ENCODE data around the gene FOXA3. TPM values are rescaled to one million over a fixed set of nuclear protein-coding genes. Genes with fewer than 3 reads are reported as not detected.
"Not testable (repeated sequence)": the region's sequence is repeated elsewhere in the genome, so short reads cannot be mapped to it uniquely, and the experiment has no call there.

FOXA3 gene
- total RNA-seq, 1 donor from 2014 or later, result under 0.01 TPM

DNA sequence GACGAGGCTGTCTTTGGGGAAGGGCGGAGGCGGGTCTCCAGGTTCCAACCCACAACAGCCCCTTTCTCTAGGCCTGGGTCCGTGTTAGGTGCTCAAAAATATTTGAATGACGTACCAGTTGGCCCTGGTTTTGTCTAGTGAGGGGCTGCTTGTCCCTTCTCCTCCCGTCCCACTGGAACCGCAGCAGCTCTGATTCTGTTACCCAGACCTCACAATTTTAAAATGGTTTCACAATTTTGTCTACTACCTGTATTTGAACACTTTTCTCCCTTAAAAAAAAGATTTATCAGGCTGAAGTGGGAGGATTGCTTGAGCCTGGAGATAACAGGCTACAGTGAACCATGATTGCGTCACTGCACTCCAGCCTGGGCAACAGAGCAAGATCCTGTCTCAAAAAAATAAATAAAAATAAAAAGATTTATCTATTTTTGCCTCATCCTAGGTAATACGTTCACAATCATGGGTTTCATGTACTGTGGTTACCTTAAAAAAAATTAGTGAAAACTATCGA lies 23.1 kb downstream of the FOXA3 start:
- no peak for DNase-seq (ENCODE audit: low read depth in 2 of 2)

- no peak for DNase-seq (ENCODE audit: low read depth in 2 of 2)
Measured at GRCh38 chr19:45889210-45889885, 25.2 kb downstream of the FOXA3 start.

DNA sequence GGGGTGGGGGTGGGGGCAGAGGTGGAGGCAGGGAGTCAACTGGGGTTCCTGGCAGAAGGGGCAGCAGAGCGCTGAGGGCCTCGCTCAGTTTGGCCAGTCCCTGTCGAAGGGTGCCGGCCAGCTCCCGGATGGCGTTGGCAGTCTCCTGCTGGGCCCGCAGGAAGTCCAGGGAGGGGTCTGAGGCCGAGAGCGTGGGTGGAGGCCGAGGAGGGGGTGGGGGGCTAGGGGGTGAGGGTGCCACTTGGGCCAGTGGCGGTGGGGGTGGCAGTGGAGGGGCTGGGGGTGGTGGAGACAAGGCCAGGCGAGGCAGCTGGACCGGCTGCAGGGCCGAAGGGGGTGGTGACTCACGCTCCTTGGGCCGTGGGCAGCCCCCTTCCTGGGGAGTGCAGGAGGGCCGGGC lies 26.8 kb downstream of the FOXA3 start:
- no peak for DNase-seq (ENCODE audit: low read depth in 2 of 2)

GRCh38 chr19:45895519-45895972 lies 31.4 kb downstream of the FOXA3 start:
- DNase-seq (ENCODE audit: low read depth in 2 of 2), result no peak

- DNase-seq (ENCODE audit: low read depth in 2 of 2), result not testable (repeated sequence)
Measured at GRCh38 chr19:45895983-45896599, 32.0 kb downstream of the FOXA3 start.

GRCh38 chr19:45897261-45897812 lies 33.2 kb downstream of the FOXA3 start:
- DNase-seq (ENCODE audit: low read depth in 2 of 2), result no peak

DNA sequence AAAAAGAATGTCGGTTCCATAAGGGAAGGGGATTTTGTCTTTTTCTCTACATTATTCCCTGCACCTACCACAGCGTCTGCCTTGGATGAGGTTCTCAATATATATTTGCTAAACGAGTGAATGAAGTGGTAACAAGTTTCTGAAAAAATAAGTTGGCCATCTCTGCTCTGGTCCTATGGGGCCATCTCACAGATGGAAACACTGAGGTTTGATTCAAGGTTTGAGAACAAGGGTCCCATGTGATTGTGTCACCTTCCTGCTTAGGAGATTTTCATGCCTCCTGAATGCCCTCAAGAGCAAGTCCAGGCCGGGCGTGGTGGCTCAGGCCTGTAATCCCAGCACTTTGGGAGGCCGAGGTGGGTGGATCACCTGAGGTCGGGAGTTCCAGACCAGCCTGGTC lies 35.1 kb downstream of the FOXA3 start:
- no peak for DNase-seq (ENCODE audit: low read depth in 2 of 2)

DNA sequence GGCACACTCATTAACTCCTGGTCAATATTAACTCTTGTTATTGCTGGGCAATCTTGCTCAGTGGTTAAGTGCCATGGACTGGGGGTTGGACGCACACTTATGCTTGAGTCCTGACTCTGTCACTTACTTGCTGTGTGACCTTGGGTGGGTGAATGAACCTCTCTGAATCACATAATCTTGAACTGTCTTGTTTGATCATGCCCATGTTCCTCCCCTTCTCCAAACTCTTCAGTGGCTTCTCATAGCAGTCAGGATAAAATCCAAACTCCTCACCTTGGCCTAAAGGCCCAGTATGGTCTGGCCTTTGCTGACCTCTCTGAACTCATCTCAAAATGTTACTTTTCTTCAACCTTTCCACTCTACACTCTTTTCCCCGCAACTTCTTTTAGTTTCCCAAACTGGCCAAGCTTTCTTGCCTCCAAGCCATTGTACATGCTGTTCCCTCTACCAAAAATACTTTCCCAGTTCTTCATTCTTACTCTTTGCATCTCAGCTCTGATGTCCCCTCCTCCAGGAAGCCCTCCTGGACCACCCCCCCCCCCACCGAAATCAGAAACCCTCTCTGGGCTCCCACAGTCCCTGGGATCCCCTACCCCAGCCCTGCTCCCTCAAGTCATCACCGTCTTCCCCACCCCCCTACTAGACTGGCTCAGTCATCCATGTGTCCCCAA lies 35.9 kb downstream of the FOXA3 start:
- DNase-seq (ENCODE audit: low read depth in 2 of 2), result no peak

GRCh38 chr19:45900738-45901431 lies 36.8 kb downstream of the FOXA3 start:
- no peak for DNase-seq (ENCODE audit: low read depth in 2 of 2)

DNA sequence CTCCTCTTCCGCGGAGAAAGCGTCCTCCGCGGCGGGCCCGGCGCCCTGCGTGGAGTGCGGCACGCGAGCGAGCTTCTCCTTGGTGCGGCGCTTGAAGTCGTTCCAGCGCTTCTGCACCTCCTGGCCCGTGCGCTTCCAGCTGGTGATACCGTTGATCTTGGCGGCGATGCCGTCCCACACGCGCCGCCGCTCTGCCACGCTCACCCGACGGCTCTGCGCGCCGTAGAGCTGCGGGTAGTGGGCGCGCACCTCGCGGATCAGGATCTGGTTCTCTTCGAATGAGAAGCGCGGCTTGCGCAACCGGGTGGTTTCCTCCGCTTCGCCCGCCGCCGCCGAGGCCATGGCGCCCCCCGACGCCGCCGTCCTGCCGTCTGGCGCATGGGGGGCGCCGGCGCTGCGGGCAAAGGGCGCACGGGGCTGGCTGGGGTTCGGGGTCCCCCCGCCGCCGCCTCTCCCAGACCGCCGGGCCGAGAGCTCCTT lies 37.3 kb downstream of the FOXA3 start:
- peak; percentile 42 to 61 for DNase-seq (ENCODE audit: low read depth in 2 of 2)

GRCh38 chr19:45901912-45902650 lies 38.0 kb downstream of the FOXA3 start, which contains the start of gene MYPOP:
MYPOP (minus strand) TSS chr19:45902613; CDS start chr19:45901773, 840 bp downstream.
- DNase-seq (ENCODE audit: low read depth in 2 of 2), result peak in 1 of 2 donors; percentile 16

DNA sequence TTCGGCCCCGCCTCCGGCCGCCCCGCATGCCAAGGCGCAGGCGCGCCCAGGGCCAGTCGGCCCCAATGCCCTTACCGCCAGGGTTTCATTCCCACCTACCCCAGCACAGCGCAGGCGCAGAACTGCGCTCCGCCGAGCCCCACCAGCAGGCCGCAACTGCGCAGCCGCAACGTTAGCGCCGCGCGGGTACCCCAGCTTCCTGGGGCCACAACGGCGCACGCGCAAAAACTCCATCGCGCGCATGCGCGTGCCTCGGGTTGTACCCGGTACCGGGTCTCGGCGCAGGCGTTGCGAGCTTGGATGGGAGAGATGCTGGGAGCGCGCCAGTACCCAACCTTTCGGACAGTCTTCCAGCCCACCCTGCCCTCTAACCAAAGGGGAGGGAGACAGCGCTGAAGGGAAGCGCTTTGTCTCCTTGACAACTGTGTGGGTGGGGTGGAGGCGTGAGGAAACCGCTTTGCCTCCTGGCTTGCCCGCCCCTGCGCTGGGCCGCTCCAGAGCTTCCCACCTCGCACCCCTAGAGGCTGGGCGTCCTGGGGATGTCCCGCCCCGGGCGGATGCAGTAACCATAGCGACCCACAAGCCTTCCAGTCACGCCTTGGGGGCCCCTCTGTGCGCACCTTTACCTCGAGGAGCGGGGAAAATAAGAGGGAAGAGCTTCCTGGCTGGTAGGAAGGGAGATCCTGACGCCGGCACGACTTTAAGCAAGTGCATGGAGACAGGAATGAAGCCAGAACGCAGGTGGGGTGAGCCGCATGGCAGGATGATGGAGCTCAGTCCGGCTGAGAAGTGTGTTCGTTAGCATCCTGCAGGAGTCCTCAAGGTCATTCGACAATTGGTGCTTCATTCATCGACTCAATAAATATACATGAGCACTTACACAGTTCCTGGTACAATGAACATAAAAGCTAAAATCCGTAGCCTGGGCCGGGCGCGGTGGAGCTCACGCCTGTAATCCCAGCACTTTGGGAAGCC lies 38.8 kb downstream of the FOXA3 start:
- DNase-seq (ENCODE audit: low read depth in 2 of 2), result peak; percentile 97 to 99

- DNase-seq (ENCODE audit: low read depth in 2 of 2), result no peak
Measured at GRCh38 chr19:45905011-45905410, 40.9 kb downstream of the FOXA3 start.

DNA sequence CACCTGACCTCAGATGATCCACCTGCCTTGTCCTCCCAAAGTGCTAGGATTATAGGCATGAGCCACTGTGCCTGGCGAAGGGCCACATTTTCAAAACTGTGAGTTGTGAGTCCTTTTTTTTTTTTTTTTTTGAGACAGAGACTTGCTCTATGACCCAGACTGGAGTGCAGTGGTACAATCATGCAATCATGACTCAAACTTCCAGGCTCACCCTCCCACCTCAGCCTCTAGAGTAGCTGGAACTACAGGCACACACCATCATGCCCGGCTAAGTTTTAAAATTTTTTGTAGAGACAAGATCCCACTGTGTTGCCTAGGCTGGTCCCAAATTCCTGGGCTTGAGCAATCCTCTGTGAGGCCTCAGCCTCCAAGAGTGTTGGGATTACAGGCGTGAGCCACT lies 42.1 kb downstream of the FOXA3 start:
- peak in 1 of 2 donors; percentile 21 for DNase-seq (ENCODE audit: low read depth in 2 of 2)

GRCh38 chr19:45908956-45909355 lies 44.8 kb downstream of the FOXA3 start:
- peak in 1 of 2 donors; percentile 20 for DNase-seq (ENCODE audit: low read depth in 2 of 2)

- no peak for DNase-seq (ENCODE audit: low read depth in 2 of 2)
Measured at GRCh38 chr19:45911291-45911690, 47.2 kb downstream of the FOXA3 start.

DNA sequence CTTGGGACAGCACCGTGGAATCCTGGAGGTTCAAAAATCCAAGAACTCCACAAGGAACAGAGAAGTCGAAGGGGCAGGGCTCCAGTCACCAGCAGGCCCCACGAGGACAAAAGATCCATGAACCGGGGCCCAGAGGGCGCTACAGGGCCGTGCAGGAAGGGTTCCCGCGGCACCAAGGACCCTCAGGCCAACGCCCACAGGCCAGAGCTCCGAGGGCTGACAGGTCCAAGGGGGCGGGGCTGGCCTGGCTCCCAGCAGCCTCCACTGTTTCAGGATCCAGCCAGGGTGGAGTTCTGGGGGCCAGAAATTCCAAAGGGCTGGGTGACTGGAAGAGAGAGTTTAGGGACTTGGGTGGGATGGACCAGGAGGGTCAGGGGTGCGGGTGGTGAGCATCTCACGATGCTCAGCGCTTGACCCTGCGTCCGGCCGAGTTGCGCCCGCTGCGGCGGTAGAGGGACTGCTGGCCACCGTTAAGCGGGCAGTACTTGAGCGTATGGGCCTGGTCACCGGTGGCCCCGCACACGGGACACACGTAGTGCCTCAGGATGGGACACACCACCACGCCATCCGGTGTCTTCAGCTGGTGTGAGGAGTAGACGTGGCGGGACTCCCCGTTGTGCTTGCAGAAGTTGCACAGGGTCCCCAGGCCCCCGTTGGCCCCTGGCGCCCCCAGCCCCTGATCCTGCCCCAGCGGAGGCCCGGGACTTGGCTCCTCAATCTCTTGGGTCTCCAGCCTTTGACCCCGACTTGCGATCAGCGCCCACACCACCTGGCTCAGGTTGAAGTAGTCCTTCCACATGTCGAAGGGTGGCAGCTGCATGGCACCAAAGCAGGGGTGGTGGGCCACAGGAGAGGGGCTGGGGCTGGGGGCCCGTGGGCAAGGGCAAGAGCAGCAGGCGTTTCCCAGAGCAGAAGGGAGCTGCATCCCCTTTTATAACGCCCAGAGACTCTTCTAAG lies 50.0 kb downstream of the FOXA3 start, which contains the start of gene NANOS2:
NANOS2 (minus strand) TSS at position 905 of the 957 bp plus-strand sequence; CDS start at position 820, 85 bp downstream.
- peak; percentile 30 to 35 for DNase-seq (ENCODE audit: low read depth in 2 of 2)
